Measurements from ENCODE around the gene XPO5. TPM values are rescaled to one million over a fixed set of nuclear protein-coding genes. Genes with fewer than 3 reads are reported as not detected.

XPO5 gene
- total and polyA plus RNA-seq, 12 donors = 6.9 to 20.1 (median 16.9) TPM

DNA sequence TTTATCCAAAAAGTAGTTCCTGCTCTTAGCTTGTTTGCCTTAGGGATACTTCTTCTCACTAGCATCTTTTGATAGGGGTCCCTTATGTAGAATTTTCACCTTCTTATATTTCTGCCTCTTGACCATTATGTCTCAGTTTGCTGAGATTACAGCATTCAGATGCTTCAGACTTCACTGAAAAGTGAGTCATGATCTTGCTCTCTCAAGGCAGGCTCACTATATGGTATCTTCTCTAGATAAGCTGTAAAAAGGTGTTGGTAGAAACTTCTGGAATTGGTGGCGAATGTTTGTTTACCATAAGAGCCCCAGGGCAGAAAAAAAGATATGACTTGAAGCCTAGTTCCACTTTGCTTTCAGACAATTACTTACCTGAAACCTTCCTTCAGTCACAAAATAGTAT lies 33.6 kb upstream of the XPO5 start:
- DNase-seq (no peak), ATAC-seq (no peak)
- peaks cover 0 to 92% (median 49%) of the 10 kb centered on the region in 9 donors for H3K36me3 ChIP-seq
- H3K9me3 ChIP-seq = no peaks in the 10 kb centered on the region
- TF ChIP-seq, protein P1, sequence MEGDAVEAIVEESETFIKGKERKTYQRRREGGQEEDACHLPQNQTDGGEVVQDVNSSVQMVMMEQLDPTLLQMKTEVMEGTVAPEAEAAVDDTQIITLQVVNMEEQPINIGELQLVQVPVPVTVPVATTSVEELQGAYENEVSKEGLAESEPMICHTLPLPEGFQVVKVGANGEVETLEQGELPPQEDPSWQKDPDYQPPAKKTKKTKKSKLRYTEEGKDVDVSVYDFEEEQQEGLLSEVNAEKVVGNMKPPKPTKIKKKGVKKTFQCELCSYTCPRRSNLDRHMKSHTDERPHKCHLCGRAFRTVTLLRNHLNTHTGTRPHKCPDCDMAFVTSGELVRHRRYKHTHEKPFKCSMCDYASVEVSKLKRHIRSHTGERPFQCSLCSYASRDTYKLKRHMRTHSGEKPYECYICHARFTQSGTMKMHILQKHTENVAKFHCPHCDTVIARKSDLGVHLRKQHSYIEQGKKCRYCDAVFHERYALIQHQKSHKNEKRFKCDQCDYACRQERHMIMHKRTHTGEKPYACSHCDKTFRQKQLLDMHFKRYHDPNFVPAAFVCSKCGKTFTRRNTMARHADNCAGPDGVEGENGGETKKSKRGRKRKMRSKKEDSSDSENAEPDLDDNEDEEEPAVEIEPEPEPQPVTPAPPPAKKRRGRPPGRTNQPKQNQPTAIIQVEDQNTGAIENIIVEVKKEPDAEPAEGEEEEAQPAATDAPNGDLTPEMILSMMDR (IDR thresholded peaks at IDR 0.05) = no peak
- no peak overlapping the region for H3K4me3 ChIP-seq
- no peaks in the 10 kb centered on the region for H3K27me3 ChIP-seq
- WGBS, 2 donors = 96 to 97% methylated on average over 1 of the region's 1 CpG
- peaks cover 0 to 13% (median 0%) of the 10 kb centered on the region in 9 donors for H3K4me1 ChIP-seq
- no peak overlapping the region for H3K27ac ChIP-seq
- intact Hi-C loops (cut with DNase I) = loop anchor here in 9 of 10 donors (2.0 to 10.0 kb wide), 4 partner anchors 465 to 475 kb away; no protein-coding TSS in a partner anchor

DNA sequence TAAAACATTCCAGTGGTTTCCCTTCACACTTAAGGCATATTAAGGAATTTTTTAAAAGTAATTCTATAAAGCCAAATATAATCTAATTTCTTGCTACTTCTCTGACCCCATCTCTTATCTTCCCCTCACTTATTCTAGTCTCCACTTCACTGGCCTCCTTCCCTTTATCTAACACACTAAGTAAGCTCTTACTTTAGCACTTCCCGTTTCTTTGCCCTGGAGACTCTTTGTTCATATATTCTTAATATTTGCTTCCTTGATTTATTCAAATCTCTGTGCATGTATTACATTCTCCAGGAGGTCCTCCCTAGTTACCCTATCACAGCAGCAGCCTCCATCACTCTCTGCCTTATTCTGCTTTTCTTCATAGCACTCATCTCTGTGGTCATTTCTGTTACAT lies 33.0 kb upstream of the XPO5 start:
- H3K9me3 ChIP-seq = no peaks in the 10 kb centered on the region
- peaks cover 0 to 92% (median 48%) of the 10 kb centered on the region in 9 donors for H3K36me3 ChIP-seq
- intact Hi-C loops (cut with DNase I) = loop anchor here in 9 of 10 donors (2.0 to 10.0 kb wide), 4 partner anchors 466 to 476 kb away; no protein-coding TSS in a partner anchor

DNA sequence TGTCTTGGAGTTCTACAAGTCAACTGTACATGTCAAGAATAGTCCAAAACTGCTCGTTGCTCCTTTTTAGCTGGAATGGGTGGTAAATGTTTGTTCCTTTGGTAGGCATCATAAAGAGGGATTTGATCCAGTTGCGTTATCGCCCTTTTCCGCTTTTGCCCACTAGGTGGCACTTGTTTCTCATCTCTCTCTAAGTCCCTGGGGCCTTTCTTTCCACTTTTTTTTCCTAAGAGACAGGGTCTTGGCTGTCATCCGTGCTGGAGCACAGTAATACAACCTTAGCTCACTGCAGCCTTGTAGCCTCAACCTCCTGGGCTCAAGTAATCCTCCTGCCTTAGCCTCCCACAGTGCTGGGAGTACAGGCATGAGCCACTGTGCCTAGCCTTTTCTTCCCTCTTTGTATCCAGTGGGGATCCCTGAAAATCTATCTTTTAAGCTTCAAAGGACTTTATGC lies 32.5 kb upstream of the XPO5 start:
- intact Hi-C loops (cut with DNase I) = loop anchor here in 9 of 10 donors (2.0 to 10.0 kb wide), 4 partner anchors 466 to 476 kb away; no protein-coding TSS in a partner anchor
- DNase-seq = peak in 1 of 2 donors; percentile 65
- TF ChIP-seq, protein P1 (IDR thresholded peaks at IDR 0.05) = peak; percentile 61 to 87 (median 78)
- H3K36me3 ChIP-seq = peaks cover 0 to 92% (median 44%) of the 10 kb centered on the region in 9 donors
- H3K4me1 ChIP-seq = peaks cover 0 to 13% (median 0%) of the 10 kb centered on the region in 9 donors
- no peaks in the 10 kb centered on the region for H3K9me3 ChIP-seq
- no peaks in the 10 kb centered on the region for H3K27me3 ChIP-seq
- H3K27ac ChIP-seq = no peak overlapping the region
- WGBS, 2 donors = 3% methylated on average over 5 of the region's 5 CpGs
- no peak overlapping the region for H3K4me3 ChIP-seq
- peak in 7 of 8 donors; percentile 38 to 73 (median 61) for ATAC-seq

More for the DNA sequence above, 33.0 kb upstream of the XPO5 start:
- DNase-seq (no peak), ATAC-seq (no peak)
- H3K27ac ChIP-seq = no peak overlapping the region
- no peak overlapping the region for H3K4me3 ChIP-seq
- WGBS, 2 donors = 68 to 78% methylated on average over 1 of the region's 1 CpG
- TF ChIP-seq, protein P1 (IDR thresholded peaks at IDR 0.05) = no peak
- H3K4me1 ChIP-seq = peaks cover 0 to 13% (median 0%) of the 10 kb centered on the region in 9 donors
- H3K27me3 ChIP-seq = no peaks in the 10 kb centered on the region

DNA sequence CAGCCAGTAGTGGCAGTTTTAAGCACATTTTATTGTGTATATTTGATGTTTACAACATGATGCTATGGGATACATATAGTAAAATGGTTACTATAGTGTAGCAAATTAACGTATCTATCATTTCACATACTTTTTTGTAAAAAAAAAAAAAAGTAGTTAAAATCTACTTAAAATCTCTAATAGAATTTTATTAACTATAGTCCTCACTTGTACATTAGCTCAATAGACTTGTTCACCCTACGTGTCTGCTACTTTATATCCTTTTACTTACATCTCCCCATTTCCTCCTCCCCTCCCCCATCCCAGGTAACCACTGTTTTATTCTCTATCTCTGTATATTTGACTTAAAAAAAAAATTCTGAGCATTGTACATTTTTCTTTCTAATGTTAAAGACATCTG lies 30.2 kb upstream of the XPO5 start:
- Histone ChIP-seq H3K4me3 (no peak overlapping the region), H3K9me3 (no peaks in the 10 kb centered on the region), H3K36me3 (peaks cover 0 to 92% (median 50%) of the 10 kb centered on the region in 9 donors), H3K27me3 (no peaks in the 10 kb centered on the region), H3K27ac (no peak overlapping the region), H3K4me1 (peaks cover 0 to 13% (median 0%) of the 10 kb centered on the region in 9 donors)
- intact Hi-C loops (cut with DNase I) = loop anchor here in 8 of 10 donors (5.0 to 10.0 kb wide), 3 partner anchors 469 to 479 kb away; no protein-coding TSS in a partner anchor
- WGBS, 2 donors = 94 to 96% methylated on average over 2 of the region's 2 CpGs
- DNase-seq = no peak
- ATAC-seq = no peak
- TF ChIP-seq, protein P1 (IDR thresholded peaks at IDR 0.05) = no peak
